Skeletal muscle tissue (tissue), 4 donors: Measurements from ENCODE around the gene AFTPH. TPM values are rescaled to one million over a fixed set of nuclear protein-coding genes. Genes with fewer than 3 reads are reported as not detected.
"Not testable (repeated sequence)": the region's sequence is repeated elsewhere in the genome, so short reads cannot be mapped to it uniquely, and the experiment has no call there.

Experiments
- H3K27ac ChIP-seq: one replicate; pipeline ENCODE4 v1.7.0; 2013; ENCODE audit warnings: mild to moderate bottlenecking, low read depth, low read length, inconsistent platforms
- H3K27me3 ChIP-seq, 3 donors: one replicate each; pipeline ENCODE4 v1.7.0; 2013; ENCODE audit warnings: low read length in 3 of 3; ENCODE audit not compliant: control insufficient read depth in 3 of 3, insufficient read depth in 3 of 3
- H3K36me3 ChIP-seq, 3 donors: one replicate each; pipeline ENCODE4 v1.7.0; 2013; ENCODE audit warnings: low read length in 3 of 3; ENCODE audit not compliant: control insufficient read depth in 3 of 3, insufficient read depth in 3 of 3
- H3K4me1 ChIP-seq, 3 donors: one replicate each; pipeline ENCODE4 v1.7.0; 2013; ENCODE audit warnings: low read length in 3 of 3, mild to moderate bottlenecking in 3 of 3; ENCODE audit not compliant: control insufficient read depth in 3 of 3, insufficient read depth in 3 of 3
- H3K4me3 ChIP-seq, 3 donors: one replicate each; pipeline ENCODE4 v1.7.0; 2013; ENCODE audit warnings: low read length in 3 of 3
- H3K9ac ChIP-seq, 3 donors: one replicate each; pipeline ENCODE4 v1.7.0; 2013; ENCODE audit warnings: low read length in 3 of 3, mild to moderate bottlenecking in 3 of 3, moderate library complexity in 2 of 3, low read depth in 1 of 3
- H3K9me3 ChIP-seq, 3 donors: one replicate each; pipeline ENCODE4 v1.7.0; 2013; ENCODE audit warnings: low read length in 3 of 3; ENCODE audit not compliant: control insufficient read depth in 3 of 3
- total RNA-seq: library from RNA; depleted of rRNA; stranded (reverse); fragments of >200 nt; gene quantifications from one replicate; pipeline ENCODE4 v1.2.3, GENCODE V29; 2014
- donor health status: Osteomylitis.

The AFTPH gene
- total RNA-seq, 1 donor from 2014 or later: 36.0 TPM

DNA sequence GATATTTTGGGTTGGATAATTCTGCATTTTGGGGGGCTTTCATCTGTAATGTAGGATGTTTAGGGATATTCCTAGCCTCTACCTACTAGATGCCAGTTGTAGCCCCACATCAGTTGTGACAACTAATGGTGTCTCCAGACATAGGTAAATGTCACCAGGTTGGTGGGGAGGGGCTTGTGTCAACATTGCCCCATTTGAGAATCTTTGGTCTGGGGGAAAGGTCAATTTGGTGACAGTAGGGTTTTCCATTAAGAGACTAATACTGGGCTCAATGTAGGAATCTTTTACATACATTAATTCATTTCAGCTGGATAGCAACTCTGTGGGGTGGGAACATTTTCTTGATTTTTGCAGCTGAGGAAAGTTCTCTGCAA is 6.6 kb upstream of the AFTPH start:
- no peak overlapping the region for H3K27ac ChIP-seq
- no peaks in the 10 kb centered on the region for H3K27me3 ChIP-seq
- H3K9me3 ChIP-seq: no peaks in the 10 kb centered on the region
- no peaks in the 10 kb centered on the region for H3K4me1 ChIP-seq
- H3K9ac ChIP-seq: no peak overlapping the region
- H3K36me3 ChIP-seq: no peaks in the 10 kb centered on the region
- no peak overlapping the region for H3K4me3 ChIP-seq

- Histone ChIP-seq H3K27me3 (no peaks in the 10 kb centered on the region), H3K9ac (peak overlapping the region; percentile 66 to 93 (median 89)), H3K4me1 (peaks cover 3 to 16% (median 12%) of the 10 kb centered on the region in 3 donors), H3K4me3 (peak overlapping the region; percentile 80 to 91 (median 84)), H3K9me3 (no peaks in the 10 kb centered on the region), H3K27ac (peak overlapping the region; percentile 92), H3K36me3 (no peaks in the 10 kb centered on the region)
These were observed 1.2 kb upstream of the AFTPH start for GRCh38 chr2:64522843-64523428.

DNA sequence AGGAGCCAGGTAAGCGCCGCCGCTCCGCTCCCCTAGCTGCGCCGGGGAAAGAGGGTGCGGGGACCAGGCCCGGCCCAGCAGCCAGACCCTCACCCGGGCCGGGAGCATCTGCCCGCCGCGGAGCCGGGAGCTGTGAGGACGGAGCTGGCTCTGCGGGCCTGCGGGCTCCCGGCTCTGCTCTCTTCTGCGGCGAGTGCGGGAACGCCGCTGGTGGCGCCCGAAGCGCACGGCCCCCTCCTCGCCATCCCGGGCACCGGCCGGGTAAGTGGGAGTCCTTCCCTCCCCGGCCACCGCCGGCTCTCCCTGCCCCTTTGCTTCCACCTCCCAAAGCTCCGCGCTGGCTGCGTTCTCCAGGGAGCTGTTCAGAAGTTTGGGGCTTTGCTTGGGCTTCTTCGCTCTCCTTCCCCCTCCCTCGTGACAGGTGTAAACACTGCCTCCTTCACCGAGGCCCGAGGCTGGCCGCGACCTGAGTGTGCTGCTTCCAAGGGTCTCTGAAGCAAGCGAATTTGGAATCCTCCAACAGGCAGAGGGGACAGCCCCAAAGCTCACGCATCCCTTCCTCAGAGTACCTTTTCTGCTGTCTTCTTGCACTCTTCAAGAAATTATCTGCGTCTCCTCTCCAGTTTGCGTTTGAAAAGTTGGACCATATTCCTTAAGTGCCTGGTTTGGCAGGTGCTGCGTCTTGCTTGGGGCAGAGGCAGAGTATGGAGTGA is 632 bp downstream of the AFTPH start:
- Histone ChIP-seq H3K4me3 (peak overlapping the region; percentile 80 to 91 (median 84)), H3K36me3 (no peaks in the 10 kb centered on the region), H3K9ac (peak overlapping the region; percentile 89 to 93 (median 89)), H3K27me3 (no peaks in the 10 kb centered on the region), H3K9me3 (no peaks in the 10 kb centered on the region), H3K4me1 (peaks cover 3 to 16% (median 12%) of the 10 kb centered on the region in 3 donors), H3K27ac (peak overlapping the region; percentile 92)

DNA sequence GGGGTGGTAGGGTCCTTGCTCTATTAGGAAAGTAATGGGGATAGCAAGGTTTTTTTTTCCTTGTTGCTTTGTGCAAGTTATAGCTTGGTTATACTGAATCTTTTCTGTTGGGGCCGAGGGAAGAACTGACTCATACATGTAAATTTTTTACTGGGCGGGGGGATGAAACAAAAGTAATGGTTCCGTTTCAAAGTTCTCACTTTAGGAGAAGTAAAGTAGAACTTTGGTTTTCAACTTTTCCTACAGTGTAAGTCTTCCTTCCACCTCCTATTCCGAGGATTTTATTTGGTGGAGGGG is 1.1 kb downstream of the AFTPH start:
- Histone ChIP-seq H3K36me3 (no peaks in the 10 kb centered on the region), H3K27ac (peak overlapping the region; percentile 92), H3K4me3 (peak overlapping the region; percentile 80 to 91 (median 84)), H3K27me3 (no peaks in the 10 kb centered on the region), H3K9me3 (no peaks in the 10 kb centered on the region), H3K9ac (peak overlapping the region; percentile 89 to 93 (median 89)), H3K4me1 (peaks cover 3 to 16% (median 12%) of the 10 kb centered on the region in 3 donors)

- peaks cover 3 to 16% (median 12%) of the 10 kb centered on the region in 3 donors for H3K4me1 ChIP-seq
- peak overlapping the region in 2 of 3 donors; percentile 34 to 89 for H3K9ac ChIP-seq
These were observed 1.9 kb downstream of the AFTPH start for GRCh38 chr2:64526034-64526433.

DNA sequence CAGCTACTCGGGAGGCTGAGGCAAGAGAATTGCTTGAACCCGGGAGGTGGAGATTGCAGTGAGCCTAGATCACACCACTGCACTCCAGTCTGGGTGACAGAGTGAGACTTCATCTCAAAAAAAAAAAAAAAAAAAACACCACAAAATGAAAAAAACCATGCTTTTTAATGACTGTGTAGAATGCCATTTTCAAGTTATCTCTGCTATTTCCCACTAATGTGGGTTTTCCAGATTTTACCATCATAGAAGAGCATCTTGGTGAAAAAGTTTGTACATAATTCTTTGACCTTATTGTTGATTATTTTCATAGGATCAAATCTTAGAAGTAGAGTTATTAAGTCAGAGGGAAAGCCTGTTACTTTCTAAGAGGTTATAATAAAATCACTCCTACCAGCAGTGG is 6.8 kb downstream of the AFTPH start:
- not testable (repeated sequence) for H3K27me3 ChIP-seq, H3K4me1 ChIP-seq, H3K9ac ChIP-seq, H3K27ac ChIP-seq, H3K36me3 ChIP-seq, H3K9me3 ChIP-seq, H3K4me3 ChIP-seq

More at GRCh38 chr2:64526034-64526433, 1.9 kb downstream of the AFTPH start:
- no peak overlapping the region for H3K4me3 ChIP-seq
- H3K9me3 ChIP-seq: no peaks in the 10 kb centered on the region
- H3K27ac ChIP-seq: no peak overlapping the region
- no peaks in the 10 kb centered on the region for H3K27me3 ChIP-seq
- no peaks in the 10 kb centered on the region for H3K36me3 ChIP-seq

- Histone ChIP-seq H3K4me3 (no peak overlapping the region), H3K9me3 (no peaks in the 10 kb centered on the region), H3K4me1 (peaks cover 0 to 3% (median 0%) of the 10 kb centered on the region in 3 donors), H3K27me3 (no peaks in the 10 kb centered on the region), H3K9ac (no peak overlapping the region), H3K27ac (no peak overlapping the region), H3K36me3 (no peaks in the 10 kb centered on the region)
These were observed 7.9 kb downstream of the AFTPH start for GRCh38 chr2:64532030-64532429.

DNA sequence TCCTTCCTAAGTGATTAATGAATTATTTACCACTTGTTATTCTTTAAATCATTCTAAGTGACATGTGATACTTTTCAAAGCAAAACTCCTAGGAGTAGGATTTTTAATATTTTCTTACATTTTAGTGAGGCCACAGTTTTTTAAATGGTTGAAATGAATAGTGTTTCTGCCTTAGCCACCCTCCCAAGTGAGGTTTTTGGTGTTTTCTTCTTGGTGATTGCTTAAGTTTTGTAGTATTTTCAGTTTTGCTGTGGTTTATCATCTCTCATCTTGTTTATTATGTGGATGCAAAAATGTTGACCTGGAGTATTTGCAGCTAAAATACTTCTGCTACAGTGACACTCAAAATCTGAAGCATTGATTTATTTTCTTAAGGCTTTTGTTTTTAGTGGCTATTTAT is 9.8 kb downstream of the AFTPH start:
- Histone ChIP-seq H3K9ac (no peak overlapping the region), H3K9me3 (no peaks in the 10 kb centered on the region), H3K27me3 (no peaks in the 10 kb centered on the region), H3K27ac (no peak overlapping the region), H3K4me1 (no peaks in the 10 kb centered on the region), H3K36me3 (no peaks in the 10 kb centered on the region), H3K4me3 (no peak overlapping the region)

DNA sequence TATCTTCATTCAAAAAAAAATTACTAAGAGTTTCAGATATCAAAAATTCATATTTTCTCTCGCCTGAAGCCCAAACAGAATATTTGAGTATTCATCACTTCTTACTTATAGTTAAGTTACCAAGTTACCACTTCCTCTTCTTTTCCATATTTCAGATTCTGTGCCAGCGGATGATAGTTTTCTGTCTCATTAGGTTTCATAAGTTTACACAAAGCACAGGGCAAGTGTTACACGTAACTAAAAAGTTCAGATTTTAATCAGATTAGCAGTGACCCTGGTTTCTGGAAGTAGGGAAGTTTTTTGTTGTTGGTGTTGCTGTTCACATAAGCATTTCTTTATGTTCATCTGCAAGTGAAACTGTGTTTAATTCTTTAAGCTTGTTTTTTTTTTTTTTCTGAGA is 10.2 kb downstream of the AFTPH start:
- H3K9me3 ChIP-seq: no peaks in the 10 kb centered on the region
- no peaks in the 10 kb centered on the region for H3K27me3 ChIP-seq
- no peak overlapping the region for H3K27ac ChIP-seq
- H3K9ac ChIP-seq: no peak overlapping the region
- H3K36me3 ChIP-seq: no peaks in the 10 kb centered on the region
- H3K4me3 ChIP-seq: no peak overlapping the region
- no peaks in the 10 kb centered on the region for H3K4me1 ChIP-seq

GRCh38 chr2:64535024-64535423 is 10.9 kb downstream of the AFTPH start:
- H3K4me1 ChIP-seq: peaks cover 0 to 4% (median 0%) of the 10 kb centered on the region in 3 donors
- no peaks in the 10 kb centered on the region for H3K36me3 ChIP-seq
- H3K9ac ChIP-seq: no peak overlapping the region
- H3K27ac ChIP-seq: no peak overlapping the region
- no peaks in the 10 kb centered on the region for H3K27me3 ChIP-seq
- no peaks in the 10 kb centered on the region for H3K9me3 ChIP-seq
- no peak overlapping the region for H3K4me3 ChIP-seq
